ENCODE measurements around the gene MPHOSPH6.

GRCh38 chr16:82190386-82190785, 20.4 kb upstream of the MPHOSPH6 start:
- TF ChIP-seq CTCF (IDR thresholded peaks at IDR 0.05) (no peak), POLR2A (IDR thresholded peaks at IDR 0.05) (no peak), POLR2AphosphoS5 (IDR thresholded peaks at IDR 0.05) (no peak)
